MM.1S (cell line): Measurements from ENCODE around the gene C1orf185.

Experiments used
- DNase-seq: peaks from one replicate; pipeline ENCODE4 v3.0.0-alpha.2; 2015
- H2AFZ ChIP-seq: fragments of 300-600 bp; sonication (generic); 2 replicates; pipeline ENCODE4 v1.6.0; 2016; ENCODE audit warnings: antibody characterized with exemption, low read length
- H3F3A ChIP-seq: fragments of 300-600 bp; sonication (generic); 2 replicates; pipeline ENCODE4 v1.6.1; 2016; ENCODE audit warnings: mild to moderate bottlenecking, antibody characterized with exemption, low read length, moderate library complexity, mixed read lengths; ENCODE audit not compliant: insufficient read depth
- H3K27ac ChIP-seq: fragments of 300-600 bp; sonication (generic); 2 replicates; pipeline ENCODE4 v1.5.1; 2016; ENCODE audit warnings: mild to moderate bottlenecking, low read length
- H3K27me3 ChIP-seq: fragments of 300-600 bp; sonication (generic); replicated peaks from 2 replicates; pipeline ENCODE4 v1.6.0; 2016; ENCODE audit warnings: low read length; ENCODE audit not compliant: insufficient read depth
- H3K36me3 ChIP-seq: fragments of 300-600 bp; sonication (generic); replicated peaks from 2 replicates; pipeline ENCODE4 v1.6.1; 2016; ENCODE audit warnings: mild to moderate bottlenecking, low read length, mixed read lengths; ENCODE audit not compliant: insufficient read depth
- H3K4me1 ChIP-seq: fragments of 300-600 bp; sonication (generic); 2 replicates; pipeline ENCODE4 v1.6.1; 2016; ENCODE audit warnings: low read length, mixed read lengths
- H3K4me2 ChIP-seq: fragments of 300-600 bp; sonication (generic); 2 replicates; pipeline ENCODE4 v1.6.0; 2016; ENCODE audit warnings: low read depth, low read length
- H3K4me3 ChIP-seq: fragments of 300-600 bp; sonication (generic); 2 replicates; pipeline ENCODE4 v1.5.1; 2016; ENCODE audit warnings: low read length, mixed read lengths
- H3K79me2 ChIP-seq: fragments of 300-600 bp; sonication (generic); 2 replicates; pipeline ENCODE4 v1.6.1; 2016; ENCODE audit warnings: mixed run types, low read length, mixed read lengths
- H3K9ac ChIP-seq: fragments of 300-600 bp; sonication (generic); 2 replicates; pipeline ENCODE4 v1.6.1; 2016; ENCODE audit warnings: low read length, mixed read lengths
- H3K9me2 ChIP-seq: fragments of 300-600 bp; sonication (generic); replicated peaks from 2 replicates; pipeline ENCODE4 v1.6.1; 2016; ENCODE audit warnings: mild to moderate bottlenecking, low read length, mixed read lengths; ENCODE audit not compliant: insufficient read depth
- H3K9me3 ChIP-seq: fragments of 300-600 bp; sonication (generic); replicated peaks from 2 replicates; pipeline ENCODE4 v1.6.1; 2016; ENCODE audit warnings: mild to moderate bottlenecking, low read length, mixed read lengths; ENCODE audit not compliant: insufficient read depth
- H4K20me1 ChIP-seq: fragments of 300-600 bp; sonication (generic); 2 replicates; pipeline ENCODE4 v1.6.1; 2016; ENCODE audit warnings: mild to moderate bottlenecking, low read length, moderate library complexity, mixed read lengths; ENCODE audit not compliant: insufficient read depth
- CTCF ChIP-seq: fragments of 300-600 bp; sonication (generic); IDR thresholded peaks from 2 replicates; pipeline ENCODE4 v1.5.1; 2016; ENCODE audit warnings: antibody characterized with exemption, low read length, mixed read lengths
- EZH2 ChIP-seq: fragments of 300-600 bp; sonication (generic); optimal IDR thresholded peaks from 2 replicates; pipeline ENCODE3; 2017; ENCODE audit warnings: low read depth, mild to moderate bottlenecking, antibody characterized with exemption, low read length, mixed read lengths
- EZH2phosphoT487 ChIP-seq: fragments of 300-600 bp; sonication (generic); IDR thresholded peaks from 2 replicates; pipeline ENCODE4 v1.6.1; 2018; ENCODE audit warnings: antibody characterized with exemption, low read length

Gene C1orf185

DNA sequence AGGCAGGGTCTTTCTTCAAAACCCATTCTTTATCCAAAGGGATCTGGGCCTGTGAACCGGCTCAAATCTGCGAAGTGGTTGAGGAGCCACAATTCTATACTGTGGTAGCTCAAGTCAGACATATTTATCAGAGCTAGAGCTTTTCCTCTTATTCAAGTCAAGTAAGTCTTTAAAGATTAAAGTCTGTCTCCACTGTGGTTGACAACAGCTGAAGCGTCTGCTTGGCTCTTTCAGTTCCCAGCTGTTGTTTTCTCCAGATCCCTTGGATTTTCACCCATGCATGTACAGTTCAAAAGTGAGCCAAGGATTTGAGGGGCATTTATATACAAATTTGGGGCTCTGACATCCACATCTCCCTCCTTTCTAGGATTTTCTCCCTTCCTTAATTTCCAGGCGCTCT lies 66.9 kb downstream of the C1orf185 start:
- Histone ChIP-seq H3K27me3 (no peaks in the 10 kb centered on the region), H3K4me3 (no peak overlapping the region), H3K27ac (no peak overlapping the region), H3K9me2 (no peaks in the 10 kb centered on the region), H3K9me3 (no peaks in the 10 kb centered on the region), H3K9ac (no peak overlapping the region), H3K4me2 (no peak overlapping the region), H4K20me1 (no peaks in the 10 kb centered on the region), H3F3A (no peaks in the 10 kb centered on the region), H2AFZ (no peak overlapping the region), H3K79me2 (no peaks in the 10 kb centered on the region), H3K4me1 (peaks cover 8% of the 10 kb centered on the region; the same call in 1 of the 2 replicates), H3K36me3 (no peaks in the 10 kb centered on the region)
- DNase-seq = no peak
- TF ChIP-seq CTCF (no peak), EZH2 (no peak), EZH2phosphoT487 (no peak)

GRCh38 chr1:51170342-51170741 lies 68.3 kb downstream of the C1orf185 start:
- no peaks in the 10 kb centered on the region for H3K9me2 ChIP-seq
- no peaks in the 10 kb centered on the region for H3K27me3 ChIP-seq
- H3K4me1 ChIP-seq = peaks cover 8% of the 10 kb centered on the region; the same call in 1 of the 2 replicates
- H3K79me2 ChIP-seq = no peaks in the 10 kb centered on the region
- no peaks in the 10 kb centered on the region for H3K9me3 ChIP-seq
- no peak overlapping the region for H3K9ac ChIP-seq
- DNase-seq = no peak
- no peak overlapping the region for H3K27ac ChIP-seq
- no peak overlapping the region for H3K4me2 ChIP-seq
- TF ChIP-seq EZH2 (no peak), CTCF (no peak), EZH2phosphoT487 (no peak)
- no peaks in the 10 kb centered on the region for H4K20me1 ChIP-seq
- H2AFZ ChIP-seq = no peak overlapping the region
- no peaks in the 10 kb centered on the region for H3K36me3 ChIP-seq
- no peak overlapping the region for H3K4me3 ChIP-seq
- no peaks in the 10 kb centered on the region for H3F3A ChIP-seq

DNA sequence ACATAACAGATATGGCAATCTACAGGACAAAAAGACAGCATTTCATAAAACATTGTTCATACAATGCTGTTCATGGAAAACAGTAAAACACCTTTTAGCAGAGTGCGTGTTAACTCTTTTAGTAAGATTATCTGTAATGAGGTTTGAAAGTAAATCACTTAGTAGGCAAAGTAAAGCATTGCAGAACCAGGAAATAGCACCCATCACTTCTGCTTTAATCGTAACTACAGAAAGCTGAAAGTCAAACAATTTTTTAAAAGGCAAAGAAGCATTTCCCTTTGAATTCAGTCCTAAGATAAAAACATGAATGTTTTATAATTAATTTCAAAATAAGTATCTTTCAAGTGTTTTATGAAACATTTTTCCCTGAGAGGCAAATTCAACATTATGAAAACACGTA lies 70.8 kb downstream of the C1orf185 start:
- Histone ChIP-seq H3K27ac (no peak overlapping the region), H3K4me2 (no peak overlapping the region), H3K9ac (no peak overlapping the region), H3K36me3 (no peaks in the 10 kb centered on the region), H3K79me2 (no peaks in the 10 kb centered on the region), H3K27me3 (no peaks in the 10 kb centered on the region), H3K4me1 (peaks cover 8% of the 10 kb centered on the region; the same call in 1 of the 2 replicates), H3K9me2 (no peaks in the 10 kb centered on the region), H4K20me1 (no peaks in the 10 kb centered on the region), H3F3A (no peaks in the 10 kb centered on the region), H3K4me3 (no peak overlapping the region), H3K9me3 (no peaks in the 10 kb centered on the region), H2AFZ (no peak overlapping the region)
- no peak for DNase-seq
- TF ChIP-seq EZH2 (no peak), EZH2phosphoT487 (no peak), CTCF (no peak)
